GM12878 (cell line): ENCODE measurements around the gene FGGY. TPM values are rescaled to one million over a fixed set of nuclear protein-coding genes. Genes with fewer than 3 reads are reported as not detected.

Experiments used
- ATAC-seq: fragments of 200-7000 bp; cut with Tn5 transposase; 3 replicates; pipeline ENCODE4 v1.9.1; 2020; ENCODE audit warnings: mild to moderate bottlenecking, moderate library complexity
- BruUV-seq: library from RNA; stranded (reverse); fragments of 400-500 nt; replicated peaks from 2 replicates; lab custom pipeline; 2021; lab: Mats Ljungman, UMichigan
- CTCF ChIA-PET: fragments of 300-600 bp; sonication (Branson Sonifier 250); formaldehyde crosslinking; extraction: SDS; loops from one replicate; lab custom pipeline; 2021; ENCODE audit warnings: inconsistent platforms; lab: Yijun Ruan, JAX
- POLR2A ChIA-PET: fragments of 350-600 bp; formaldehyde crosslinking; extraction: SDS; loops from one replicate; lab custom pipeline; 2021; ENCODE audit warnings: inconsistent platforms; lab: Charles Lee
- RAD21 ChIA-PET: fragments of 300-600 bp; sonication (Branson Sonifier 250); formaldehyde crosslinking; loops from one replicate; lab custom pipeline; 2023; ENCODE audit warnings: antibody characterized with exemption; ENCODE audit not compliant: unreplicated experiment; lab: Charles Lee
- SMC1A ChIA-PET: fragments of 300-600 bp; sonication (Branson Sonifier 250); formaldehyde crosslinking; loops from one replicate; lab custom pipeline; 2023; ENCODE audit not compliant: unreplicated experiment, uncharacterized antibody; lab: Charles Lee
- DNase-seq: peaks from one replicate; pipeline ENCODE4 v3.0.0-alpha.2; 2011; ENCODE audit warnings: low read depth, low spot score
- FAIRE-seq: peaks from 3 replicates; lab custom pipeline; 2011; peaks lifted over from hg19 to GRCh38; lab: Jason Lieb, UNC
- H2AFZ ChIP-seq: 2 replicates; pipeline ENCODE4 v1.6.0; 2011; ENCODE audit warnings: low read depth, low read length, control low read depth; ENCODE audit not compliant: control insufficient read depth
- H3K27ac ChIP-seq: 2 replicates; pipeline ENCODE4 v1.5.1; 2011; ENCODE audit warnings: control low read depth; ENCODE audit not compliant: control insufficient read depth, insufficient read depth
- H3K27me3 ChIP-seq, 2 experiments: replicated peaks in 1 of 2; 2 replicates each; pipeline versions ENCODE4 v1.6.0 to v1.6.1; 2011; ENCODE audit warnings: low read length in 1 of 2; ENCODE audit not compliant: control insufficient read depth in 2 of 2, insufficient read depth in 2 of 2
- H3K36me3 ChIP-seq, 2 experiments: 2 replicates each; pipeline ENCODE4 v1.5.1; 2011; ENCODE audit warnings: low read length in 1 of 2; ENCODE audit not compliant: control insufficient read depth in 2 of 2, insufficient read depth in 2 of 2
- H3K4me1 ChIP-seq: 2 replicates; pipeline ENCODE4 v1.6.1; 2011; ENCODE audit warnings: mild to moderate bottlenecking, low read length, moderate library complexity, mixed read lengths; ENCODE audit not compliant: control insufficient read depth, insufficient read depth
- H3K4me2 ChIP-seq: 2 replicates; pipeline ENCODE4 v1.6.0; 2011; ENCODE audit warnings: control low read depth; ENCODE audit not compliant: control insufficient read depth, insufficient read depth
- H3K4me3 ChIP-seq: fragments of 200-600 bp; sonication (generic); 2 replicates; pipeline ENCODE4 v1.5.1; 2016
- H3K79me2 ChIP-seq: 2 replicates; pipeline ENCODE4 v1.6.0; 2011; ENCODE audit warnings: low read length; ENCODE audit not compliant: control insufficient read depth, insufficient read depth
- H3K9ac ChIP-seq: 2 replicates; pipeline ENCODE4 v1.8.0; 2011; ENCODE audit warnings: low read length, control low read depth, mixed read lengths; ENCODE audit not compliant: control insufficient read depth, insufficient read depth
- H3K9me3 ChIP-seq: replicated peaks from 3 replicates; pipeline ENCODE4 v1.5.1; 2011; ENCODE audit warnings: mild to moderate bottlenecking, low read length; ENCODE audit not compliant: control insufficient read depth, insufficient read depth
- H4K20me1 ChIP-seq: 2 replicates; pipeline ENCODE4 v1.6.0; 2011; ENCODE audit not compliant: control insufficient read depth, insufficient read depth
- BACH1 ChIP-seq: fragments of 450-650 bp; IDR thresholded peaks from 2 replicates; pipeline ENCODE4 v1.6.1; 2017; ENCODE audit warnings: mild to moderate bottlenecking, borderline replicate concordance
- BCL3 ChIP-seq: IDR thresholded peaks from 2 replicates; pipeline ENCODE4 v1.6.1; 2011; ENCODE audit warnings: borderline replicate concordance, low read depth, mild to moderate bottlenecking, moderate library complexity, low read length; ENCODE audit not compliant: insufficient read depth, poor library complexity, severe bottlenecking
- CBFB ChIP-seq: IDR thresholded peaks from 2 replicates; pipeline ENCODE4 v1.6.1; 2016; ENCODE audit warnings: antibody characterized with exemption, low read depth
- CTCF ChIP-seq, 3 experiments: IDR thresholded peaks in 2 of 3; conservative IDR thresholded peaks in 1 of 3; 2 replicates each; pipeline ENCODE4 v1.5.1; 2011; ENCODE audit warnings: low read depth in 3 of 3, low read length in 3 of 3, mild to moderate bottlenecking in 3 of 3, control low read depth in 2 of 3, moderate library complexity in 2 of 3, inconsistent platforms in 1 of 3, mixed read lengths in 1 of 3; ENCODE audit not compliant: control insufficient read depth in 2 of 3, insufficient read depth in 1 of 3; ENCODE audit errors: extremely low read depth in 1 of 3
- IKZF2 ChIP-seq, 2 experiments: fragments of 450-650 bp; IDR thresholded peaks; 2 replicates each; pipeline ENCODE4 v1.6.1; 2017; ENCODE audit warnings: mild to moderate bottlenecking in 2 of 2, moderate library complexity in 2 of 2
- NBN ChIP-seq: fragments of 450-650 bp; IDR thresholded peaks from 2 replicates; pipeline ENCODE4 v1.6.1; 2016
- NFXL1 ChIP-seq: fragments of 450-650 bp; IDR thresholded peaks from 2 replicates; pipeline ENCODE4 v1.6.1; 2017; ENCODE audit warnings: antibody characterized with exemption, mild to moderate bottlenecking, borderline replicate concordance
- PAX8 ChIP-seq: fragments of 450-650 bp; IDR thresholded peaks from 2 replicates; pipeline ENCODE4 v1.6.1; 2017; ENCODE audit warnings: mild to moderate bottlenecking, moderate library complexity
- PML ChIP-seq: IDR thresholded peaks from 2 replicates; pipeline ENCODE4 v1.6.1; 2012; ENCODE audit warnings: low read length, inconsistent platforms
- POLR2AphosphoS5 ChIP-seq: IDR thresholded peaks from 2 replicates; pipeline ENCODE4 v1.6.1; 2011; ENCODE audit warnings: mild to moderate bottlenecking, low read length, inconsistent platforms
- RCOR1 ChIP-seq: conservative IDR thresholded peaks from 2 replicates; pipeline ENCODE4 v1.6.1; 2012; ENCODE audit warnings: low read depth, low read length, improper control_type of control experiment
- RELA ChIP-seq: fragments of 450-650 bp; IDR thresholded peaks from 2 replicates; pipeline ENCODE4 v1.8.0; 2014; ENCODE audit warnings: borderline replicate concordance; ENCODE audit not compliant: partially characterized antibody
- ZNF384 ChIP-seq: IDR thresholded peaks from 2 replicates; pipeline ENCODE4 v1.6.1; 2012; ENCODE audit warnings: low read depth, mild to moderate bottlenecking, low read length, improper control_type of control experiment, borderline replicate concordance
- WGBS: methylation state at CpG from one replicate; pipeline ENCODE4 v1.1.6; 2016; ENCODE audit warnings: low lambda C conversion rate; ENCODE audit not compliant: insufficient replicate concordance, insufficient coverage; ENCODE audit errors: missing lambda C conversion rate; 5-methylcytosine and 5-hydroxymethylcytosine counted together
- in situ Hi-C: fragments of 300-500 bp; cut with MboI; formaldehyde crosslinking; loops from 9 replicates; pipeline ENCODE4 v1.14.3; 2018; ENCODE audit warnings: mixed read lengths
- intact Hi-C: fragments of 100-400 bp; cut with micrococcal nuclease; formaldehyde crosslinking; loops from one replicate; pipeline ENCODE4 v1.14.2; 2022; ENCODE audit not compliant: unreplicated experiment
- polyA plus RNA-seq, 11 experiments: library from polyadenylated mRNA; depleted of rRNA in 4 of 11; unstranded in 6 of 11; stranded (reverse) in 5 of 11; fragments of >200 nt; fragmentation: Nextera tagmentation in 4 of 11; fragmentation: Illumina TruSeq in 1 of 11; extraction: Ambion mirVana in 4 of 11; extraction: Trizol in 1 of 11; gene quantifications; 1 replicate in 1 of 11; 2 replicates in 10 of 11; pipeline versions ENCODE4 v1.2.1 to v1.2.3, GENCODE V29; 2011 to 2016; ENCODE audit warnings: inconsistent platforms in 2 of 11, missing spikeins in 2 of 11, low read depth in 1 of 11
- total RNA-seq, 4 experiments: library from RNA; depleted of rRNA in 3 of 4; stranded (reverse); fragments of >200 nt in 3 of 4; fragmentation: Illumina TruSeq in 1 of 4; extraction: Trizol in 1 of 4; gene quantifications; 2 replicates each; pipeline versions ENCODE4 v1.2.1 to v1.2.3, GENCODE V29; 2013 to 2021

Gene FGGY
- total and polyA plus RNA-seq, 10 of the 15 experiments (the other 5 are each of a cell fraction or from before 2014, with no cell fraction given): 6.2 to 11.9 (median 7.5) TPM

- H3K4me1 ChIP-seq: peaks cover 5% of the 10 kb centered on the region; the same call in 1 of the 2 replicates
- RAD21 ChIA-PET: interaction anchor here (0.9 to 1.2 kb wide), 2 partner anchors 34 to 52 kb away, joined by 3 to 4 read pairs; no protein-coding TSS in a partner anchor
- SMC1A ChIA-PET: interaction anchor here (0.6 to 1.4 kb wide), 3 partner anchors 13 to 539 kb away, joined by 3 to 6 read pairs (median 5); no protein-coding TSS in a partner anchor
- no peak for ATAC-seq
- POLR2A ChIA-PET: interaction anchor here (1.2 kb wide), 1 partner anchor 22 kb away, joined by 3 read pairs; the partner anchor contains the start of gene FGGY
- FAIRE-seq: no peak
- H3K4me2 ChIP-seq: no peak overlapping the region
- in situ Hi-C loops (no loop called here), intact Hi-C loops (no loop called here)
- no peaks in the 10 kb centered on the region for H3K36me3 ChIP-seq
- no peaks in the 10 kb centered on the region for H3K27me3 ChIP-seq
- 58% methylated on average over 6 of the region's 6 CpGs for WGBS
- no peaks in the 10 kb centered on the region for H3K79me2 ChIP-seq
- no peak overlapping the region for H3K27ac ChIP-seq
- H3K4me3 ChIP-seq: no peak overlapping the region
- BruUV-seq: no TSS peak
- TF ChIP-seq BCL3 (no peak), BACH1 (no peak), PAX8 (no peak), NFXL1 (no peak), NBN (no peak), CBFB (no peak), PML (no peak), RCOR1 (no peak), ZNF384 (no peak), RELA (no peak), CTCF (IDR thresholded peaks at IDR 0.05 in 2 of 3, conservative IDR thresholded peaks at IDR 0.05 in 1 of 3; ENCODE audit: control insufficient read depth in 2 of 3, extremely low read depth in 1 of 3, insufficient read depth in 1 of 3, low read depth in 3 of 3, low read length in 3 of 3) (no peak), POLR2AphosphoS5 (no peak), IKZF2 (IDR thresholded peaks at IDR 0.05) (no peak)
- H4K20me1 ChIP-seq: no peaks in the 10 kb centered on the region
- CTCF ChIA-PET: no interaction called here
- no peaks in the 10 kb centered on the region for H3K9me3 ChIP-seq
- no peak for DNase-seq
- H3K9ac ChIP-seq: no peak overlapping the region
- H2AFZ ChIP-seq: no peak overlapping the region
Measured at GRCh38 chr1:59318271-59318860, 21.5 kb downstream of the FGGY start.
